ENCODE results near the gene EIF5A2.
"Not testable (repeated sequence)": the region's sequence is repeated elsewhere in the genome, so short reads cannot be mapped to it uniquely, and the experiment has no call there.

EIF5A2 gene

GRCh38 chr3:170908235-170909116 is at the start of gene EIF5A2:
Gene EIF5A2 (minus strand): TSS chr3:170908637. CDS start chr3:170907806, 831 bp downstream.
- DNase-seq (ENCODE audit: low read depth) = peak; percentile 91

GRCh38 chr3:170956647-170957046 is 48.2 kb upstream of the EIF5A2 start:
- DNase-seq (ENCODE audit: low read depth) = no peak

GRCh38 chr3:170953736-170954135 is 45.3 kb upstream of the EIF5A2 start:
- no peak for DNase-seq (ENCODE audit: low read depth)

GRCh38 chr3:170953229-170953628 is 44.8 kb upstream of the EIF5A2 start:
- no peak for DNase-seq (ENCODE audit: low read depth)

GRCh38 chr3:170949211-170949610 is 40.8 kb upstream of the EIF5A2 start:
- no peak for DNase-seq (ENCODE audit: low read depth)

- no peak for DNase-seq (ENCODE audit: low read depth)
These were observed 38.8 kb upstream of the EIF5A2 start for GRCh38 chr3:170947018-170947769.

GRCh38 chr3:170942011-170942410 is 33.6 kb upstream of the EIF5A2 start:
- no peak for DNase-seq (ENCODE audit: low read depth)

- DNase-seq (ENCODE audit: low read depth) = no peak
These were observed 33.1 kb upstream of the EIF5A2 start for GRCh38 chr3:170941551-170941950.

GRCh38 chr3:170933039-170933438 is 24.6 kb upstream of the EIF5A2 start:
- not testable (repeated sequence) for DNase-seq (ENCODE audit: low read depth)

- DNase-seq (ENCODE audit: low read depth) = not testable (repeated sequence)
These were observed 15.1 kb upstream of the EIF5A2 start for GRCh38 chr3:170923553-170923952.

- DNase-seq (ENCODE audit: low read depth) = no peak
These were observed 10.3 kb upstream of the EIF5A2 start for GRCh38 chr3:170918715-170919114.

GRCh38 chr3:170914690-170915089 is 6.3 kb upstream of the EIF5A2 start:
- DNase-seq (ENCODE audit: low read depth) = no peak

GRCh38 chr3:170914212-170914611 is 5.8 kb upstream of the EIF5A2 start:
- DNase-seq (ENCODE audit: low read depth) = no peak

- no peak for DNase-seq (ENCODE audit: low read depth)
These were observed 2.6 kb upstream of the EIF5A2 start for GRCh38 chr3:170911051-170911450.

GRCh38 chr3:170910542-170910941 is 2.1 kb upstream of the EIF5A2 start:
- DNase-seq (ENCODE audit: low read depth) = no peak

- DNase-seq (ENCODE audit: low read depth) = peak; percentile 62
These were observed 879 bp upstream of the EIF5A2 start for GRCh38 chr3:170909129-170909903.

- DNase-seq (ENCODE audit: low read depth) = no peak
These were observed 701 bp downstream of the EIF5A2 start for GRCh38 chr3:170907637-170908234.

- no peak for DNase-seq (ENCODE audit: low read depth)
These were observed 2.6 kb downstream of the EIF5A2 start for GRCh38 chr3:170905862-170906261.

- DNase-seq (ENCODE audit: low read depth) = no peak
These were observed 5.3 kb downstream of the EIF5A2 start for GRCh38 chr3:170903123-170903522.

- no peak for DNase-seq (ENCODE audit: low read depth)
These were observed 9.0 kb downstream of the EIF5A2 start for GRCh38 chr3:170899455-170899854.

GRCh38 chr3:170897978-170898377 is 10.5 kb downstream of the EIF5A2 start:
- no peak for DNase-seq (ENCODE audit: low read depth)

GRCh38 chr3:170897199-170897598 is 11.2 kb downstream of the EIF5A2 start:
- DNase-seq (ENCODE audit: low read depth) = not testable (repeated sequence)
